Measurements from ENCODE around the gene NPAS3.

GRCh38 chr14:33369041-33369440, 430.4 kb downstream of the NPAS3 start:
- TF ChIP-seq CTCF (IDR thresholded peaks at IDR 0.05) (no peak), POLR2A (IDR thresholded peaks at IDR 0.05) (no peak), POLR2AphosphoS5 (IDR thresholded peaks at IDR 0.05) (no peak), EP300 (IDR thresholded peaks at IDR 0.05) (no peak)

All from sigmoid colon (tissue), 4 donors.